Motor neuron (in vitro differentiated cells): Measurements from ENCODE around the gene CYP4A11. TPM values are rescaled to one million over a fixed set of nuclear protein-coding genes. Genes with fewer than 3 reads are reported as not detected.
"Not testable (repeated sequence)": the region's sequence is repeated elsewhere in the genome, so short reads cannot be mapped to it uniquely, and the experiment has no call there.

Source experiments
- ATAC-seq, 8 experiments: fragments of 200-7000 bp; cut with Tn5 transposase; replicated peaks in 6 of 8; 2 replicates each; pipeline ENCODE4 v1.8.0; 2021; ENCODE audit warnings: mild to moderate bottlenecking in 8 of 8, moderate library complexity in 8 of 8
- H3K27ac ChIP-seq, 2 donors: fragments of 250-450 bp; sonication (Bioruptor Pico); 2 replicates each; pipeline ENCODE4 v1.9.0; 2021; ENCODE audit warnings: antibody characterized with exemption in 2 of 2, mild to moderate bottlenecking in 2 of 2, moderate library complexity in 1 of 2
- H3K4me1 ChIP-seq, 2 donors: fragments of 250-450 bp; sonication (Bioruptor Pico); replicated peaks in 1 of 2; 2 replicates each; pipeline ENCODE4 v1.6.1; 2021; ENCODE audit warnings: antibody characterized with exemption in 2 of 2, mild to moderate bottlenecking in 2 of 2, moderate library complexity in 1 of 2
- H3K4me3 ChIP-seq, 5 donors: fragments of 250-450 bp; sonication (Bioruptor Pico); 2 replicates each; pipeline ENCODE4 v1.9.0; 2021; ENCODE audit warnings: antibody characterized with exemption in 5 of 5, mild to moderate bottlenecking in 5 of 5, moderate library complexity in 4 of 5
- WGBS, 10 experiments: fragments of 450-650 bp; shearing (Covaris generic); methylation state at CpG; one replicate each; pipeline ENCODE4 v1.0.0; 2022; 5-methylcytosine and 5-hydroxymethylcytosine counted together
- in situ Hi-C, 9 experiments: fragments of 400-800 bp; cut with MboI; loops; one replicate each; pipeline ENCODE4 v1.15.0; 2021; ENCODE audit warnings: low sequenced_read_pairs in 9 of 9, low pct_unique_long_range_greater_than_20kb in 2 of 9; ENCODE audit not compliant: unreplicated experiment in 9 of 9
- total RNA-seq, 8 experiments: library from RNA; unstranded; fragments of 300-600 nt; gene quantifications; 2 replicates each; pipeline versions ENCODE4 v1.2.3 to v1.2.4, GENCODE V29; 2022

Gene CYP4A11
- total RNA-seq, 8 experiments from 2014 or later = 0.15 to 1.0 (median 0.25) TPM; not detected in 2

DNA sequence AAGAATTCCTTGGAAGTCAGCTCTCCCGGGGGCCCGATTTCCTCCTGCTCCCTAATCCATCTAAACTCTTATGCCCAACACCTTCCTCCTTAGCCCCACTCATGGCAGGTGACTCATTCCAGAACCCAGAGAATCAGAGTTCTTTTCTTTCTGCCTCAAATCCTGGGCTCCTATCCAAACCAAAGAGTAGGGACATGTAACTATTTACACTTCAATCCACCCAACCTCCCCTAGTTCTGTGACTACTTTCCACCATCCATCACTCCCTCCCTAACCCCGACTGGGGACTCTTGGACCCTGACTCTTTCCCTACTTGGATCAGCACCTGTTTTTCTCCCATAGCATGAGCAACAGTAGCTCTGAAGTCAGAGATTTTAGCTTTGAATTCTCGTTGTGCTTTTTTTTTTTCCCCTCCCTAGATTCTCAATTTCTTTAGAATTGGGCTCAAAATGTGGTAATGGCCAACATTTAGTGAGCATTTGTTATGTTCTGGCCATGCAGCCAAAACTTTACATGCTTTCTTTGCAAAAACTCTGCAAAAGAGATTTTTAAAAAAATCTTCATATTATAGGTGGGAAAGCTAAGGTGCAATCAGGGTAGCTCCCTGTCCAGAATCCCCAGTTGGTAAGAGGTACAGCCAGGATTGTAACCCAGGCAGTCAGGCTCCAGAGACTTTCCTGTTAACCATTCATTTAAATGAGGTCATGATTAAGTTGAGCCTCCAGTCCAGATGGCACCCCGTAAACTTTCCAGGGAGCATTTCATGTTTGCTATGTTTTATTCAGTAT, 7.5 kb upstream of the CYP4A11 start:
- Histone ChIP-seq H3K4me1 (no peaks in the 10 kb centered on the region), H3K4me3 (no peak overlapping the region), H3K27ac (no peak overlapping the region)
- 10 to 83% (median 44%) methylated on average over 1 to 4 of the region's 5 CpGs for WGBS, 10 experiments
- in situ Hi-C loops = no loop called here
- peak in 1 of 8 experiments; percentile 37 for ATAC-seq

DNA sequence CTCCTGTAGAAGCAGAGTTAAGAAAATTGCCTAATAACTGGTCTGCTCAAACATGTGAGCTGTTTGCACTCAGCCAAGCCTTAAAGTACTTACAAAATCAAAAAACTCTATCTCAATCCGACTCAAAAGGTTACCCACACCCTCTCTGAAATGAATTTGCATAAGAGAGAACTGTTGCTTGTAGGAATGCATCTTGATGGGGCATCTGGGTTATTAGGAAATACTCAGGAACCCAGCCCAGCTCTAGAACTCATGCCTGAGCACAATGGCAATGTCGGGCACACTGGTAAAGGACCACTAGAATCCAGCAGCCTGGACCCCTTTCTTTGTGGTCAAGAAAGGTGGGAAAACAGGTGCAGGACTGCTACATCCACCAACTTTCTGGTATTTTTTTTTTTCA, 6.4 kb upstream of the CYP4A11 start:
- H3K27ac ChIP-seq, H3K4me1 ChIP-seq, H3K4me3 ChIP-seq, ATAC-seq, in situ Hi-C loops: not testable (repeated sequence)
- WGBS, 10 experiments = 0 to 100% (median 20%) methylated on average over 1 of the region's 2 CpGs; no CpG with 5 or more reads in 4 of the 10 experiments

DNA sequence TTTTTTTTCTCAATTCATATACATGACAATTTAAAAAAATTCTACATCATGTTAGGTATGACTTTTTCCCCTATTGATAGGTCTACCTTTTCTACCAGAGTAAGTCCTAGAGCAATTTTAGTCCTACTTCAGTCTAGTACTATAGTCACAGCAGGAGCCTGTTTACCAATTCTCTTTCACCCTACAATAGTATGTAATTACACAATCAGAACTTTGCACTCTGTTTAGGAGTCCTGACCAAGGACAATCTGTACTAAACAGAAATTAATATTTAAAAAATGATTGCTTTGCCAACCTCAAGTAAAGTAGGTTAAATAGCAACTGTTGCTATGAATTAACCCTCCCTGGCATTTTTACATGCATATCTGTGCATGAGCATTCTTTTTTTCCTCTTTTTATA, 810 bp upstream of the CYP4A11 start:
- Histone ChIP-seq H3K4me1 (no peaks in the 10 kb centered on the region), H3K27ac (no peak overlapping the region), H3K4me3 (no peak overlapping the region)
- in situ Hi-C loops = no loop called here
- ATAC-seq = no peak

DNA sequence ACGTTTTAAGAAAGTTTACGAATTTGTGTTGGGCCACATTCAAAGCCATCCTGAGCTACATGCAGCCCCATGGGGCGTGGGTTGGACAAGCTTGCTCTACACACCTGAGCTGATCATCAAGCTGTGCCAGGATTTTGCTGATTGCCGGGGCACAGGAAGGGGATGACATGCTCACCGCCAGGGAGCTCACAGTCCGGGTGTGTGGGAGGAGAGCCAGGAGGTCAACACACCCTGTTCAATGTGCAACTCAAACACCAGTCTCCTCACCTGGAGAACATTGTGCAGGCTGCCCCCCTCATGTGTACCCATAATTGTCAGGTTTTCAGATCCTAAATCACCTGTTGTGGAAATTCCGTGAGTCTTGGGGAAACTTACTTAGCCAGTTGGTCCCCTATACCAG, 969 bp downstream of the CYP4A11 start:
- in situ Hi-C loops = no loop called here
- H3K4me1 ChIP-seq = no peaks in the 10 kb centered on the region
- no peak overlapping the region for H3K4me3 ChIP-seq
- 53 to 95% (median 79%) methylated on average over 1 to 4 of the region's 7 CpGs; no CpG with 5 or more reads in 3 of the 10 experiments for WGBS, 10 experiments
- no peak overlapping the region for H3K27ac ChIP-seq
- ATAC-seq = no peak

DNA sequence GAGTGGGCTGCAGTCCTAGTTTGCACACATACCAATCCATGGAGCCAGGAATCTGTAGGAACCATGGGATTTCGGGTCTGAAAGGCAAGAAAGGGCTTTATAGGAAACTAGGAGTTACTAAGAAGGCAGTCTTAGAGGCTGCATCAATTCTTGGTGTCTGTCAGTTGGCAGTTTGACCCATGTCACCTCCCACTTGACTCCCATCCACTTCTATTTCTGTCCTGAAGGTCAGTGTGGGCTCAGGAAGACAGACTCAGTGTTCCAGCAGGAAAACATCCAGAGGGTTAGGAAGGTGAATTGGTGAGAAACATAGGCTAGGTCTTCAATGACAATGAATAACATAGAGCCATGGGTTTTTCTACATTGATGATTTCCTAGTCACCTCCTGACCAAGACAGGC, 4.0 kb downstream of the CYP4A11 start:
- Histone ChIP-seq H3K4me1 (no peaks in the 10 kb centered on the region), H3K4me3 (no peak overlapping the region), H3K27ac (no peak overlapping the region)
- no peak for ATAC-seq
- WGBS, 10 experiments = 0 to 40% (median 14%) methylated on average over 1 of the region's 1 CpG; no CpG with 5 or more reads in 6 of the 10 experiments
- in situ Hi-C loops = no loop called here

DNA sequence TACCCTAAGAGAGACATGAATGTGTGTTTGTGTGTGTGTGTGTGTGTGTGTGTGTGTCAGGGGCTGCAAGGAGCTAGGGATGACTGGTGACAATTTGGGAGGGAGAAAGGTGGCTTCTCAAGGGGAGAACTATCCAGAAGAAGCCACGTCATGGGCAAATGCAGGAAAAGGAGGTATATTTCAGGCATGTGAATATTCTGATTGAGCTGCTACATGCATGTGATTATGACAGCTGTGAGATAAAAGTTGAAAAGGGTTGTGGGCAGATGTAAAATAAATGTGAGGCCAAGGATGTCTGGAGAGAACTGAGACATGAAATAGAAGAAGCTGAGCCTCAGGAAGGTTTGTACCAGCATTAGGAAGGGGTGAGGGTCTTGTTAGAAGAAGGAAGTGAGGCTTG, 4.5 kb downstream of the CYP4A11 start:
- 0 to 64% (median 20%) methylated on average over 1 of the region's 1 CpG; no CpG with 5 or more reads in 4 of the 10 experiments for WGBS, 10 experiments
- Histone ChIP-seq H3K27ac (no peak overlapping the region), H3K4me1 (no peaks in the 10 kb centered on the region), H3K4me3 (no peak overlapping the region)
- in situ Hi-C loops = no loop called here
- peak in 2 of 8 experiments; percentile 60 to 68 for ATAC-seq

DNA sequence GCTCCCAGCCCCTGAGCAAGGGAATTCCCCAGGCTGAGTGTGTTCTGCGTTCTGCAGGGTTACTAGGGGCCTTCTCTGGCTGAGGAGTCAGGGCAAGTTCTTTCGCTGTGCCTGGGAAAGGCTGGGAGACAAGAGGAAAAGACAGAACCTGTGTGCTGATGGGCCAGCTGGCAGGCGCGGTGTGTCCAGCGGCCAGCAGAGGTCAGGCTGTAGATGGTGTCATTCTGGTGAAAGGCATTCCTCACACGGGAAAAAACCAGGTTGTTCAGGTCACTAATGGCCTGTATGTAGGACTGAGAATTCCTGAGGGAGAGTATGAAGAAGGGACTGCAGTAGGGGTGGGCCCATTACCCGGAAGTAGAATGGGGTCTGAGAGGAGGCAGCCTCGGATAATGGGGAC, 6.4 kb downstream of the CYP4A11 start:
- H3K27ac ChIP-seq, in situ Hi-C loops, H3K4me1 ChIP-seq, H3K4me3 ChIP-seq: not testable (repeated sequence)
- WGBS, 10 experiments = 22 to 57% (median 39%) methylated on average over 1 to 7 of the region's 8 CpGs; no CpG with 5 or more reads in 6 of the 10 experiments
- peak in 3 of 8 experiments; percentile 74 to 81 (median 78) for ATAC-seq

DNA sequence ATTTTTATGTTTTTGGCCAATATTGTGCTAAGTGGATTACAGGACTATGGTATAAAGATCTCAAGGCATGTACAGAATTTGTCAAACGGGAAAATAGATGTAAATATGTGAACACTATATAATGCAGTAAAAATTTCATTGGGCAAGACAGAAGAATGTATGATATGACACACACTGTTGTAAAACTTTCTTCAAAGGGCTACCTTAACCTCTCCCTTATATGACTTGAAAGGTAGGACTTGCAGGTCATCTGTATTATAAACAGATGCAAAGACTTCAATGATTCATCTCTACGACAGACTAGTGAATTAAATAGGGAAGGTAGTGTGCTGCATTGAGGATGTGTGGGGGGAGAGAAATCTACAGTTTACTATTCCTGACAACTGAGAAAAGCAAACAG, 9.3 kb downstream of the CYP4A11 start:
- H3K4me1 ChIP-seq, in situ Hi-C loops, H3K4me3 ChIP-seq, ATAC-seq, H3K27ac ChIP-seq: not testable (repeated sequence)
- 0 to 80% (median 69%) methylated on average over 1 of the region's 2 CpGs; no CpG with 5 or more reads in 4 of the 10 experiments for WGBS, 10 experiments

DNA sequence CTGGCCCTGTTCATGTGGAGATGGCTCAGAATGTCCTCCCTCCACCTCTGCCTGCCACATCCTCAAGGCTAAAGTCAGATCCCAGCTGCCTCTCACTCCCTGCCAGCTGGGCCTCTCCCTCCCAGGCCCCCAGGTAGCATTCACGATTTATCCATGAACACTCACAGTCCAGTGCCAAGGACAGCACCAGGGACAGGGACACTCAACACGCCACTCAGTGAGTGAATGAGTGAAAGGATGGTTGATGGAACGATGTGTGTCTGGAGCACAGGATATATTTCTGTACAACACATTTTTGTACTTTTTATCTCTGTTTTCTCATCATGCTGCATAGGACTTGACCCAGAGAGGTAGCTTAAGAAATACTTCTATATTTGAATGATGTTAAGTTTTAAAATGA, 10.1 kb downstream of the CYP4A11 start:
- WGBS, 10 experiments = 17 to 100% (median 79%) methylated on average over 1 to 3 of the region's 3 CpGs; no CpG with 5 or more reads in 3 of the 10 experiments
- in situ Hi-C loops = no loop called here
- no peak overlapping the region for H3K27ac ChIP-seq
- no peak overlapping the region for H3K4me3 ChIP-seq
- H3K4me1 ChIP-seq = no peaks in the 10 kb centered on the region
- no peak for ATAC-seq

DNA sequence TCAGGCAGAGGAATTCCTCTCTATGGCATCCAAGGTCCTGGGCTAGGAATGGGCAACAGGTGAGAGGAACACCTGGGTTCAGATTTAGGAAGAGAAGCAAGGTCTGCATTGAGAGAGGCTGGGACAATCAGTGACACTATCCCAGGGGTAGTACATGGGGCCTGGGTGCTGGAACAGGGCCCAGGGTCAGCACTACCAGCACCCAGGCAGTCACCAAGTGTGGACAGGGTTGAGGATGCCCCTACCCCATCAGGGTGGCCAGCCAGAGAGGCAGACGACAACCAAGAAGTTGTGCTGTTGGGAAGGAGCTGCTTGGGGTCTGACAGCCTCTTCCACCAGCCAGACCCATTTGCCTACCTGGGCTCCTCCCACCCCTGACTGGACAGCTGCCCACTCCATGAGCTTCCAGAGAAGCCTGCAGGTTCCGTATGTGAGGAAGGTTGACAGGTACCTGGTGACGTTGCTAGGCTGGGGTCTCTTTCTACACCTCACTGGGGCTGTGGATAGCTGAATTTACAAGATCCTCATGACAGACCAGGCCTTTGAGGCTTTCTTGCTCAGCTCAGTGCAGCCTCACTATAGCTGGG, 13.9 kb downstream of the CYP4A11 start:
- in situ Hi-C loops = no loop called here
- 20 to 100% (median 88%) methylated on average over 1 to 3 of the region's 3 CpGs; no CpG with 5 or more reads in 5 of the 10 experiments for WGBS, 10 experiments
- Histone ChIP-seq H3K4me1 (no peaks in the 10 kb centered on the region), H3K27ac (no peak overlapping the region), H3K4me3 (no peak overlapping the region)
- no peak for ATAC-seq

DNA sequence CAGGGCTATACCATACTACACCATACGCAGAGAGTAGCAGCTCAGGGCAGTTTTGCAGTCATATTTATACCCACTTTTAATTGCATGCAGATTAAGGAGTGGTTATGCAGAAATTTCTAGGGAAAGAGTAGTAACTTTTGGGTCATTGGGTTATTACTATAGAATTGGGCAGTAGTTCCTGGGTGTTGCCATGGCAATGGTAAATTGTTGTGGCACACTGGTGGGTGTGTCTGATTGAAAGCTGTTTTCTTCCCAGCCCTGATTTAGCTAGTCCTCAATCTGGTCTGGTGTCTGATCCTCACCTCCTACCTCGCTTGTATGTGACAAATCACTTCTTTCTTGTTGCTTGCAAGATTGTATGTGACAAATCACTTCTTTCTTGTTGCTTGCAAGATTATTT, 30.5 kb downstream of the CYP4A11 start:
- H3K4me1 ChIP-seq = no peaks in the 10 kb centered on the region
- H3K4me3 ChIP-seq = no peak overlapping the region
- ATAC-seq = peak in 5 of 8 experiments; percentile 30 to 99 (median 80)
- WGBS, 10 experiments = 0 to 54% (median 16%) methylated on average over 1 to 2 of the region's 2 CpGs; no CpG with 5 or more reads in 2 of the 10 experiments
- in situ Hi-C loops = no loop called here
- H3K27ac ChIP-seq = no peak overlapping the region

DNA sequence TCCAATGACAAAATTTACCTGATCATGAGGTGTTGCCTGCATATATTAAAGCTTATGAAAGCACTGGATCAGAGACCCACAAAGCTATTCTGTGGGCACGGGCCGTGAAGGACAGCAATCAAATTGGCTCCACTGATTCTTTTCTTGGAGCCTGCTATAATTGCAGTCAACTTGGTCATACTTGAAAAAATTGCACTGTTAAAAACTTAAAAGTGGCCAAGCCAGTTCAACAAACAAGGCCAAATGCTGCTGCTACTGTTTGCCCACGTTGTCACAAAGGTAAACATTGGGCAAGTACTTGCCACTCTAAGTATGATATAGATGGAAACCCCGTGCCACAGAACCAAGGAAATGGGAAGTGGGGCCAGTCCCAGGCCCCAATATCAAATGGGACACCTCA, 37.8 kb downstream of the CYP4A11 start:
- ATAC-seq = no peak
- Histone ChIP-seq H3K4me1 (no peaks in the 10 kb centered on the region), H3K27ac (no peak overlapping the region), H3K4me3 (no peak overlapping the region)
- in situ Hi-C loops = no loop called here
- 0 to 92% (median 70%) methylated on average over 2 to 4 of the region's 4 CpGs; no CpG with 5 or more reads in 1 of the 10 experiments for WGBS, 10 experiments

DNA sequence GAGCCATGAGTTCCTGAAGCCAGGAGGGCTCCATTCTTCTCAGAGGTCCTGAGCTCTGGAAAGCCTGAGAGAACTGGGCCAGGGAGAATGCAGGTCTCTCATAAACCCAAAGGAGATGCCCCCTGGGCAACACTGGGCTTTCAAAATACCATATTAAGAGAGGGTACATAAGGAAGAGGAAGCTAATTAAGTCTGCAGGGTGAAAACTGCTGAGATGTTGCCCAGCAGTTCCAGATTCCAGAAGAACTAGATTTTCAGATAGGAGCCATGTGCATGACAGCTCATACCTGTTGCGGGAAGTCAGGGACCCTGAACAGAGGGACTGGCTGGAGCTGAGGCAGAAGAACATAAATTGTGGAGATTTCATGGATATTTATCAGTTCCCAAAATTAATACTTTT, 40.9 kb downstream of the CYP4A11 start:
- WGBS, 10 experiments = 83 to 100% (median 94%) methylated on average over 1 of the region's 1 CpG; no CpG with 5 or more reads in 7 of the 10 experiments
- H3K27ac ChIP-seq = no peak overlapping the region
- in situ Hi-C loops = no loop called here
- no peak for ATAC-seq
- no peak overlapping the region for H3K4me3 ChIP-seq
- no peaks in the 10 kb centered on the region for H3K4me1 ChIP-seq
